CD14-positive monocyte (primary cell): Measurements from ENCODE around the gene MAS1. TPM values are rescaled to one million over a fixed set of nuclear protein-coding genes. Genes with fewer than 3 reads are reported as not detected.
A peak's percentile ranks its signal among the peaks of the same experiment; 100 is the strongest.

Experiments
- DNase-seq, 3 donors: peaks; one replicate each; pipeline ENCODE4 v3.0.0-alpha.2; 2011 to 2022
- H2AFZ ChIP-seq: 2 replicates; pipeline ENCODE4 v1.6.0; 2012; ENCODE audit warnings: mild to moderate bottlenecking, low read depth, low read length, inconsistent platforms; ENCODE audit not compliant: insufficient read depth, poor library complexity, severe bottlenecking
- H3K27ac ChIP-seq, 2 donors: 1 replicate in 1 of 2; 2 replicates in 1 of 2; pipeline ENCODE4 v1.5.1; 2012 to 2013; ENCODE audit warnings: low read length in 2 of 2, control low read depth in 1 of 2, inconsistent platforms in 1 of 2, low read depth in 1 of 2, mild to moderate bottlenecking in 1 of 2
- H3K27me3 ChIP-seq, 2 donors: one replicate each; pipeline versions ENCODE4 v1.6.0 to v1.6.1; 2011 to 2013; ENCODE audit warnings: low read length in 2 of 2; ENCODE audit not compliant: control insufficient read depth in 2 of 2, insufficient read depth in 2 of 2
- H3K36me3 ChIP-seq, 2 donors: replicated peaks in 1 of 2; 1 replicate in 1 of 2; 2 replicates in 1 of 2; pipeline versions ENCODE4 v1.5.1 to v1.6.1; 2012 to 2013; ENCODE audit warnings: low read length in 2 of 2, control low read depth in 1 of 2, inconsistent platforms in 1 of 2, mild to moderate bottlenecking in 1 of 2; ENCODE audit not compliant: insufficient read depth in 2 of 2, control insufficient read depth in 1 of 2
- H3K4me1 ChIP-seq, 2 donors: 1 replicate in 1 of 2; 2 replicates in 1 of 2; pipeline versions ENCODE4 v1.5.1 to v1.6.1; 2012 to 2013; ENCODE audit warnings: low read length in 2 of 2, control low read depth in 1 of 2, inconsistent platforms in 1 of 2, mild to moderate bottlenecking in 1 of 2, moderate library complexity in 1 of 2; ENCODE audit not compliant: insufficient read depth in 2 of 2, control insufficient read depth in 1 of 2
- H3K4me2 ChIP-seq: replicated peaks from 2 replicates; pipeline ENCODE3; 2012; ENCODE audit warnings: low read length, moderate library complexity, mild to moderate bottlenecking; ENCODE audit not compliant: poor library complexity, severe bottlenecking; ENCODE audit errors: extremely low read depth
- H3K4me3 ChIP-seq, 3 experiments: fragments of 200-600 bp in 1 of 3; sonication (generic) in 1 of 3; replicated peaks in 1 of 3; 1 replicate in 2 of 3; 2 replicates in 1 of 3; pipeline ENCODE4 v1.5.1; 2011 to 2013; ENCODE audit warnings: low read length in 3 of 3, mild to moderate bottlenecking in 3 of 3, control low read depth in 2 of 3, low read depth in 2 of 3, inconsistent platforms in 1 of 3, moderate library complexity in 1 of 3
- H3K79me2 ChIP-seq: 2 replicates; pipeline ENCODE4 v1.6.0; 2012; ENCODE audit warnings: mild to moderate bottlenecking, control low read depth, inconsistent platforms, low read length, moderate library complexity; ENCODE audit not compliant: insufficient read depth
- H3K9ac ChIP-seq: 2 replicates; pipeline ENCODE4 v1.6.0; 2017; ENCODE audit warnings: low read length, mild to moderate bottlenecking; ENCODE audit not compliant: insufficient read depth, poor library complexity, severe bottlenecking
- H3K9me3 ChIP-seq, 2 donors: replicated peaks in 1 of 2; 1 replicate in 1 of 2; 2 replicates in 1 of 2; pipeline versions ENCODE4 v1.5.1 to v1.6.1; 2012 to 2013; ENCODE audit warnings: low read length in 2 of 2, control low read depth in 1 of 2; ENCODE audit not compliant: control insufficient read depth in 1 of 2, insufficient read depth in 1 of 2
- H4K20me1 ChIP-seq: 2 replicates; pipeline ENCODE4 v1.6.0; 2012; ENCODE audit warnings: mild to moderate bottlenecking, low read length, control low read depth, moderate library complexity; ENCODE audit not compliant: insufficient read depth
- H3K27ac Mint-ChIP-seq, 7 donors: one replicate each; pipeline ENCODE4 v1.8.0; 2020; ENCODE audit warnings: mild to moderate bottlenecking in 7 of 7, mixed read lengths in 7 of 7, moderate library complexity in 6 of 7, inconsistent platforms in 2 of 7
- H3K27me3 Mint-ChIP-seq, 3 donors: one replicate each; pipeline ENCODE4 v1.8.0; 2021 to 2022; ENCODE audit warnings: low read depth in 3 of 3, mild to moderate bottlenecking in 3 of 3, mixed read lengths in 3 of 3, moderate library complexity in 3 of 3, inconsistent platforms in 1 of 3
- H3K36me3 Mint-ChIP-seq, 2 donors: one replicate each; pipeline ENCODE4 v1.8.0; 2020; ENCODE audit warnings: mixed read lengths in 2 of 2, inconsistent platforms in 1 of 2, mild to moderate bottlenecking in 1 of 2
- H3K4me1 Mint-ChIP-seq: one replicate; pipeline ENCODE4 v1.8.0; 2020; ENCODE audit warnings: mild to moderate bottlenecking, mixed read lengths
- H3K4me3 Mint-ChIP-seq, 2 donors: one replicate each; pipeline ENCODE4 v1.8.0; 2020; ENCODE audit warnings: mild to moderate bottlenecking in 2 of 2, mixed read lengths in 2 of 2, moderate library complexity in 1 of 2
- H3K9me3 Mint-ChIP-seq, 7 donors: one replicate each; pipeline ENCODE4 v1.8.0; 2020 to 2022; ENCODE audit warnings: mixed read lengths in 7 of 7, mild to moderate bottlenecking in 6 of 7, moderate library complexity in 6 of 7, inconsistent platforms in 2 of 7
- WGBS: methylation state at CpG from one replicate; pipeline ENCODE4 v1.1.5; 2013; ENCODE audit warnings: missing lambda C conversion rate; ENCODE audit not compliant: insufficient coverage; 5-methylcytosine and 5-hydroxymethylcytosine counted together
- intact Hi-C, 2 donors: fragments of 100-400 bp; cut with micrococcal nuclease; formaldehyde crosslinking; loops; one replicate each; pipeline versions ENCODE4 v1.15.0 to v1.15.1; 2023
- polyA minus RNA-seq: library from RNA; depleted of rRNA, polyadenylated mRNA; stranded (reverse); fragments of >200 nt; gene quantifications from 2 replicates; pipeline ENCODE4 v1.2.3, GENCODE V29; 2012
- polyA plus RNA-seq, 3 donors: library from polyadenylated mRNA; depleted of rRNA in 1 of 3; unstranded in 2 of 3; stranded (reverse) in 1 of 3; fragments of 300-500 nt in 2 of 3; fragments of >200 nt in 1 of 3; fragmentation: Illumina TruSeq in 2 of 3; gene quantifications; 1 replicate in 2 of 3; 2 replicates in 1 of 3; pipeline ENCODE4 v1.2.3, GENCODE V29; 2012 to 2021
- total RNA-seq, 12 experiments: library from RNA in 1 of 12; stranded (reverse) in 1 of 12; fragments of 120-200 nt in 1 of 12; gene quantifications; one replicate each; pipeline ENCODE4 v1.2.4 and lab custom pipeline; 2013 to 2026; ENCODE audit warnings: mixed read lengths in 6 of 12, inconsistent platforms in 1 of 12
- TF ChIP-seq, protein P1 (sequence below): fragments of 200-600 bp; IDR thresholded peaks from one replicate; pipeline ENCODE4 v1.8.0; 2022; ENCODE audit warnings: antibody characterized with exemption, mild to moderate bottlenecking

The MAS1 gene
- total RNA-seq (2013), result not detected
- not detected for polyA plus RNA-seq
- polyA minus RNA-seq, result not detected in 2 replicates
- 0 to 8.5 (median 0.21) reads per million in 11 experiments for total RNA-seq (lab: John Stamatoyannopoulos, UW)

DNA sequence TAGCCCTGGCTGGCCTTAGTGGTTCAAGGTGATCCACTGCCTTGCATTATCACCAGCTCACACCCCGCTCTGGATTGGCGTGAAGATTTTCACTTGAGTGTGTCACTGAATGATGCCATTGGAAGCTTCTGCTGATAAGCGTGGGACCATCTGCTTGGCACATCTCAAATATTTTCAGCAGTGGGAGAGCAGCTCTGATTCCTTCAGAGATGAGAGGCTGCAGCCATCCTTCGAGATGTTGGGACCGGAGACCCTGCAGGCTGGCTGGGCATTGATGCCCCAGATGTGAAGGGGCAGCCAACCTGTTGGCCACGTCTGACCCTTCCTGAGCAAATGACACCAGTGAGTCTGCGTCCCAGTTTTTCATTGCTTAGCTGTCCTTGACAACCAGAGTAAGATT is at the start of gene MAS1:
MAS1 (plus strand) TSS at position 197 of the 400 bp plus-strand sequence. CDS start 15,968 bp downstream, outside the sequence.
- no peaks in the 10 kb centered on the region for H3K36me3 Mint-ChIP-seq
- H3K9me3 ChIP-seq, result no peaks in the 10 kb centered on the region
- no peak within 1 kb of the TSS for H3K27ac ChIP-seq
- peaks cover 0 to 14% of the 10 kb centered on the region in 2 donors for H3K27me3 ChIP-seq
- TF ChIP-seq, protein P1, sequence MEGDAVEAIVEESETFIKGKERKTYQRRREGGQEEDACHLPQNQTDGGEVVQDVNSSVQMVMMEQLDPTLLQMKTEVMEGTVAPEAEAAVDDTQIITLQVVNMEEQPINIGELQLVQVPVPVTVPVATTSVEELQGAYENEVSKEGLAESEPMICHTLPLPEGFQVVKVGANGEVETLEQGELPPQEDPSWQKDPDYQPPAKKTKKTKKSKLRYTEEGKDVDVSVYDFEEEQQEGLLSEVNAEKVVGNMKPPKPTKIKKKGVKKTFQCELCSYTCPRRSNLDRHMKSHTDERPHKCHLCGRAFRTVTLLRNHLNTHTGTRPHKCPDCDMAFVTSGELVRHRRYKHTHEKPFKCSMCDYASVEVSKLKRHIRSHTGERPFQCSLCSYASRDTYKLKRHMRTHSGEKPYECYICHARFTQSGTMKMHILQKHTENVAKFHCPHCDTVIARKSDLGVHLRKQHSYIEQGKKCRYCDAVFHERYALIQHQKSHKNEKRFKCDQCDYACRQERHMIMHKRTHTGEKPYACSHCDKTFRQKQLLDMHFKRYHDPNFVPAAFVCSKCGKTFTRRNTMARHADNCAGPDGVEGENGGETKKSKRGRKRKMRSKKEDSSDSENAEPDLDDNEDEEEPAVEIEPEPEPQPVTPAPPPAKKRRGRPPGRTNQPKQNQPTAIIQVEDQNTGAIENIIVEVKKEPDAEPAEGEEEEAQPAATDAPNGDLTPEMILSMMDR, result no peak
- H3K9me3 Mint-ChIP-seq, result peaks cover 0 to 3% (median 0%) of the 10 kb centered on the region in 7 donors
- no peak within 1 kb of the TSS for H3K4me3 ChIP-seq
- no peaks in the 10 kb centered on the region for H4K20me1 ChIP-seq
- no peak for DNase-seq
- H3K4me3 Mint-ChIP-seq, result peak within 1 kb of the TSS in 1 of 2 donors; percentile 8
- no peak within 1 kb of the TSS for H3K9ac ChIP-seq
- no peaks in the 10 kb centered on the region for H3K79me2 ChIP-seq
- no peak within 1 kb of the TSS for H3K27ac Mint-ChIP-seq
- H2AFZ ChIP-seq, result no peak within 1 kb of the TSS
- peaks cover 26 to 55% (median 42%) of the 10 kb centered on the region in 3 donors for H3K27me3 Mint-ChIP-seq
- H3K4me1 Mint-ChIP-seq, result no peaks in the 10 kb centered on the region
- intact Hi-C loops, result no loop called here
- H3K36me3 ChIP-seq, result no peaks in the 10 kb centered on the region
- WGBS, result 91% methylated on average over 7 of the region's 7 CpGs
- H3K4me1 ChIP-seq, result no peaks in the 10 kb centered on the region
- no peak within 1 kb of the TSS for H3K4me2 ChIP-seq

DNA sequence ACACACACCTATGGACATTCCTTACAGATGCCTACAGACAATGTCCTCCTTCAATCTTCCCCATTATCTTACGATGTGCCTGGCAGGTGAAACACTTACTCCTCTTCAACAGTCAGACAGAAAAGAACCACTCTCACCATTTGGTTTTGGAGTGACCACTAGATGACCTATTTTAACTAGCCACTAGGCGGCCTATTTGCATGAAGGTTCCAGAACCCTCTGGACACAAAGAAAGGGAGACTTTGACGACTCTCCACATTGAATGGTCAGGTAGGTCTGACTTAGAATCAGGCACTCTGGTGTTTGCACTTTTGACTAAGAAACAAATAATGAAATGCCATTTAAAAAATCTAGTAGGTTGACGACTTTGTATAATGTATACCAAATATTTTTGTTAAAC is 48.8 kb upstream of the MAS1 start:
- Histone ChIP-seq H3K9ac (no peak overlapping the region), H4K20me1 (no peaks in the 10 kb centered on the region), H3K9me3 (no peaks in the 10 kb centered on the region), H3K4me3 (no peak overlapping the region), H3K27ac (no peak overlapping the region), H3K4me2 (peak overlapping the region; percentile 22), H2AFZ (no peak overlapping the region), H3K79me2 (no peaks in the 10 kb centered on the region), H3K36me3 (no peaks in the 10 kb centered on the region), H3K4me1 (no peaks in the 10 kb centered on the region), H3K27me3 (no peaks in the 10 kb centered on the region)
- no peaks in the 10 kb centered on the region for H3K4me1 Mint-ChIP-seq
- no CpG with 5 or more reads among the region's 4 CpGs for WGBS
- intact Hi-C loops, result no loop called here
- no peak overlapping the region for H3K4me3 Mint-ChIP-seq
- DNase-seq, result no peak
- peaks cover 2 to 5% (median 2%) of the 10 kb centered on the region in 3 donors for H3K27me3 Mint-ChIP-seq
- no peaks in the 10 kb centered on the region for H3K36me3 Mint-ChIP-seq
- peaks cover 2 to 18% (median 10%) of the 10 kb centered on the region in 7 donors for H3K9me3 Mint-ChIP-seq
- peak overlapping the region in 1 of 7 donors; percentile 26 for H3K27ac Mint-ChIP-seq
- TF ChIP-seq, protein P1, result no peak
